Measurements from ENCODE around the gene TEAD1.

Gene TEAD1

DNA sequence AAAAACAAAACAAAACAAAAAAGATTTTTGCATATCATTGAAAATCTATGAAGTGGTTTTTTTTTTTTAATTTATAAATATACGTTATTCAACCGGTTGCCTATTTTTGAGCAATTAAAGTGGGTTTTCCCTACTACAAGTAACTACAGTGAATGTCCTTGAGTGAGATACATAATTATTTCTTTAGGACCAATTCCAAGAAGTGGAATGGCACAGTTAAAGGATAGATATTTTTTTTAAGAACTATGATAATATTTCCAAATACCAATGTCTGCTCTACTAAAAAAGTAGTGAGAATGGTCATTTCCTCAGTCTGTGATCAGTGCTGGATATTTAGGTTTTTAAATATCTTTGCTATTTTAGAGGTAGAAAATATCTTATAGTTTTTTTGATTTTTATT, 118.8 kb downstream of the TEAD1 start:
- no peak for DNase-seq

DNA sequence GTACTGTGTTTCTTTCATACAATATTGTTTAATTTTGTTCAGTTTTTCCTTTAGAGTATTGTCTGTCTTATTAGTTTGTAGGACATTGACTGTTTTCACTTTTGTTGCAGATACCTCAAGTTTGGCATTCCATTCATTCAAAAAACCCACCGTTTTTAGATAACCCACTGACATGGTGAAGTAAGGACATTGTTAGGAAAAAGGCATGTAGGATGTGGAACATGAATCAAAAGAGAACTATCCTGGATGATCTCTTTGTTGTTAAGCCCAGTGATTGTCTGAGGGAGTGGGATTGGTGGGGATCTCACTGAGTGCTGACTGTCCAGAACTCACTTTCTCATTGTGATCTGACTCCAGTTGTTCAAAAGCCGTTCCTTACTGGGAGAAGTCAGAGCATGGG, 119.3 kb downstream of the TEAD1 start:
- no peak for DNase-seq

DNA sequence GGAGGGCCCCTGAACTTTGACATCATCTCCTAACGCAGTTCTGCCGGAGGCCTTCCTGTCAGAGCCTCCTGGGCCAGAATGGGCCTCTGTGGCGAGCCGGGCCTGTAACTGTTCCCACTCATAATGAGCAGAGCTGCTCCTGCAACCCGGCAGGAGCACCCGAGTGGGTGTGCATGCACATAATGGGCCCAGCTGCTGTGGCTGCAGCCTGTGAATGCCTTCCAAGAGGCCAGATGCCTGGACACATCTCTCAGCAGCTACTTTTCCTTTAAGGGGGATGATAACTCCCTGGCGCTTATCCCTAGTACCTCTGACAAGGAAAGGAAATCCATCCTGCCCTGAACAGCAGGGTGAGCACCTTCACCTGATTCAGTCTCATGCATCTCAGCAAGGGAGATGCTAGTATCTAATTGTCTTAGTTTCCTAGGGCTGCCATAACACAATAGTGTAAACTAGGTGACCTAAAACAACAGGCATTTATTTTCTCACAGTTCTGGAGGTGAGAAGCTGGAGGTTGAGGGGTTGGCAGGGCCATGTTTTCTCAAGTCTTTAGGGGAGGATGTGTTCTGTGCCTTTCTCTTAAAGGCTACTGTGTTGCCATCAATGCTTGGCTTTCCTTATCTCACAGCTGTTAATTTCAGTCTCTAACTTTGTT, 120.5 kb downstream of the TEAD1 start:
- no peak for DNase-seq

DNA sequence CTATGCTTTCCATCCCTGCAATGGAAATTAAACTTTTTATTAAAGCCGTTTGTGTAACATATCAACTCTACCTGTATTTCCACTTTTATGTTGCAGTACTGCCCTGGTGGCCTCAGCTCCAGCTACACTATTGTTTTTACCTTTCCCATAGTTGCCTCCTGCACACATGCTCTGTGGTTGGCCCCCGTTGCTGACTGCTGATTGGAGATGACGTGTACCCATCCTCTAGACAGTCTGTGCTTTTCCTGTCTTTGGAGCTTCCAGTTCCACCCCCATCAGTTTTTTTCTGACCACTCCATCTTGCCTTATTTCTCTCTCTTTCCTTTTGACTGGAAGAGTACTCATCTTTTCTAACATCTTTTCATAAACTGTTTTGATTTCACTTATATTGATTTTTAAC, 123.8 kb downstream of the TEAD1 start:
- DNase-seq, result no peak

DNA sequence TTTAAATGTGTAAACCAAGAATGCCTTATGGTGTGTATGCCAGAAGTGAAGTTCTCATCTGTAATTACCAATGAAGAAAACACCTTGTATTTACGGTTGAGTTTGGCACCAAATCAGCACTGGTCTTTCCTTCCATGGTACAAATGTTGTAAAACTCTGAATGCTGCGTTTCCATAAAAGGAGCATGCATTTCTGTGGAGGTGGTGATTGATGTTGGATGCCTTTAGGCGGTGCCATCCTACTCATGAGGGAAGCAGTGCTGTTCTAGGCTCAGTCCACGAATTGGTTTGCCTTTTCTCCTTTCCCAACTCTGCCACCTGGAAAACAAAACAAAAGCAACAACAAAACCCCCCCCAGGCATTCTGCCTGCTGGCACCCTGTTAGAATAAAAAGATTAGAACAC, 124.4 kb downstream of the TEAD1 start:
- DNase-seq, result no peak

DNA sequence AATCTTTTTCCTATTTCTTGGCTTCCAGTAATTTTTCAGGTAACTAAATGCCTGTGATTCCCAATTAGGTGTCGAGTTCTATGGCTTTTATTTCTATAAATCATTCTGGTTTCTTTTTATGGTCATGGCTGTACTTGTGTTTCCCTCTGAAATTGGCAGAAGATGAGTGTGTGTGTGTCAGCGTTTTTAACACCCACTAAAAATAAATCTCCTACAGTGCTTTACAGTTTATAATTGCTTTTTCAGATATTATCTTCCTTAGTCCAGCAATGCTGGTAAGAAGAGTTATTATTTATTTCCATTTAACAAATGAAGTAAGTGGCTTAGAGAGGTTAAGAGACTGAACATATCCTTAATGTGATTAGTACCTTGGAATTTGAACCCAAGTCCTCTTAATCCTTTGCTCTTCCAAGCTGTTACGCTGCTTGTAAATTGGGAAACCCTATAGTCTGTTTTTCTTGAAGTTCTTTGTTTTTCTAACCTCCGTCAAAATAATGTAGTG, 125.2 kb downstream of the TEAD1 start:
- no peak for DNase-seq

DNA sequence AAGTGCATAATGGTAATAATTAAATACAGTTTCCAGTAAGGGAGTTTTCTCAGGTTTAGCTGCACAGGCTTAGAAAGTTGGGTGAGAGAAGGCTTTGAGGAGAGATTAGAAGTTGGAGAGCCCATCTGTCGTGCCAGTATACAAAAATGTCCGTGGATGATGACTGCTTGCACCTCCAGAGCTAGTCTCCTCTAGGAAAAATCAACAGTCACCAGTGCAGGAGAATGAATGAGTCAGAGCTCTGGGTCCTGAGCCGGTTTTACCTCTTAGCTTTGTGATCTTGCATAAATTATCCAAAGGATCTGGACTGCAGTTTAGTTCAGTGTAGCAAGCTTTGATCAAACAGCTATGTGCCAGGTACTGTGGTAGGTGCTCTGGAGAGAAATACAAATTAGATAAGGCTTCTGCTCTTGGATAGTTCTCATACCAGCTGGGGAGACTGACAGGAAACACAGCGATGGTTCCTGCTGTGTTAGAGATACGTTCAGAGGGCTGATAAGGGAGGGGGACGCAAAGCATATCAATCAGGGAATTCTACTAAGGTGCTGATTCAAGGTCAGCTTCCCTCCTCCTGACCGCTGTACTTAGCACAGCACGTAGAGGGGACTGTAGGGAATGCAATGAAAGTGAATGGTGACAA, 125.9 kb downstream of the TEAD1 start:
- DNase-seq, result no peak

DNA sequence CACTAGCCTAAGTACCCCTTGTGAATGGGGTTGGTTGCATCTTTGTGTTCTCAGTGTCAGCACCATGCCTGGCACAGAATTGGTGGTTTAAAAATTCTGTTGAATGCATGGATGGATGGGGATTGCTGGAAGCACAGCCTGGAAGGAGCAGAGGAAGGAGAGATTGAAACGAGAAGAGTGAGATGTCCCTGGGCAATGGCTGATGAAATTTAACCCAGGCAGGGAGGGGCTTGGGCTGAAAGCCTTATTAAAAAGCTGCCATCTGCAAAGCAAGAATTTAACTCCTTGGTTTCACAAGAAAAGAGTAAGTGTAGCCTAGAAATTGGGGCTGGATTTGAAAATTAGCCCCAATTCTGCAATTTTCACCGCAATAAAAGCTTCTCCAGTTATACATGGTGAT, 126.7 kb downstream of the TEAD1 start:
- no peak for DNase-seq

DNA sequence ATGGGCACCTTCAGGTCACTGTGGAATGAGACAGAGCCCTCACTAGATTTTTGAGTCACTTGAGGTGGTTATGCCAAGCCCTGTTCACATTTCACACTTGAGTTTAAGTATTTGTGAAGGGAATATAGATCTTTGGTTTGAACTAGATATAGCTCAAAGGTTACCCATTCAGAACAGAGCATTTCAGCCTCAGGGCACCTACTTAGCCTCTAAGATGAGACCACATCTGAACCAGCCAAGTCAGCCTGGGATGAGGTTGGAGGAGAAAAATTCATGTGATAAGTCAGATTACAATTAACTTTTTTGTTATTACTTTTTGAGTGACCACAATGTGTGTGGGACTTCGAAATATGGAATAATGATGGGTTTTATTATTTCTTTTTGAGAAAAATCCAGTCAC, 127.8 kb downstream of the TEAD1 start:
- no peak for DNase-seq

DNA sequence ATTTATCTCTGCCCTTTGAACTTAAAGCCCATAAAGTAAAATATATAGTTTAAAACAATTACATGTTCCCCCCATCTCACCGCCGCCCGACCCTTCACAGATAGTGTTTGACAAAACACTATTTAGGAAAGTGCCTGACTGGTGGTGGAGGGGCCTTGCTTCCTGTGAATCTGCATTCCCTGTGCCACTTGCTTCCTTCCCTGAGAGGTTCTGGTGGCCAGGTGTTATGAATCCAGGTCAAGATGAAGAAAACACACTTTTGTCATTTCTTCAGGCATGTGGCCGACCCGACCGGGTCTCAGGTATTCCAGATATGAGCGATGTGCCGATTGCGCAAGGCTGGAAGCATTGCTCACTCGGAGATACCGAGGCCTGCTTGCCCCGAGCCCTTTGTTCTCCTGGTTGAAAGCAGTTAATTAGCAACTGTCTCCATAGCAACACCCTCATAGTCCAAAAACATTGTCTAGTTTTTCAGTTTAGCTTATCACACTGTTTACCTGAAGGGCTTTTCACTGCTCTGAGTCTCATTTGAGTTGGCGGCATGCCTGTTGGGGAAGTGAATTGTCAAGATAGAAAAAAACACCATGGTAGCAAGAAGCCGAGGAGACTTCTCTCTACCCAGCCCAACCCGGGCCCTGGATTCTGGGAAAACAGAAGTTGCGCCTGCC, 128.3 kb downstream of the TEAD1 start:
- peak; percentile 82 to 88 for DNase-seq

DNA sequence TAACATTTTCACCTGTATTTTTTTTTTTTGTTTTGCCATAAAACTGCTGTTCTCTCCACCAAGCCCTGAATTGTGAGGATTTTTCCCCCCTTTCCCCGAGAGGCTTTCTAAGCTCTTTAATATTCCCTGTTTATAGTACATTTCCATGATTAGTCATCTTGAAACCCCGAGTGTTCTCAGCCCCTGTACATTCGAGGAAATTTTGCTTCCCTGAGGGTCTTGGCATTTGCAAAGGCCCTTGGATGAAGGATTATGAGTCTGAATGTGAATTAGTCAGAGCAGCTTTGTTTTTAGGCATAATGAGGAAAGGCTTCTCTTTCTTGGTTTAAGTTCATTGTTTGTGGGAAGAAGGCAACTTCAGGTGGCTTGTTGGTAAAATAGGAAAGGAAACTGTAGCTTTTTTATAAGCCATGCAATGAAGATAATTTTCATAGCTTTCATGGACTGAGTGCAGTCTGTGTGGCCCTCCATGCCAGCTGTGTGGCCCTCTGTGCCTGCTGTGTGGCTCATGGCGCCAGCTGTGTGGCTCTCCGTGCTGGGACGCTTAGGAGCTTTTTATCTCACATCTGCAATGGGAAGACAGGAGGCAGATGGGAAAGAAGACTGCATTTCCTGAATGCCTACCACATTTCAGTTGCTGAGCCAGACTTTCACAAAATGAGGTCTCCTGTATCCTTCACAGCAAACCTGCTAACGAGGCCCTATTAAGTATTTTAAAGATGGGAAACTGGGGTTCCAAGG, 129.0 kb downstream of the TEAD1 start:
- no peak for DNase-seq

DNA sequence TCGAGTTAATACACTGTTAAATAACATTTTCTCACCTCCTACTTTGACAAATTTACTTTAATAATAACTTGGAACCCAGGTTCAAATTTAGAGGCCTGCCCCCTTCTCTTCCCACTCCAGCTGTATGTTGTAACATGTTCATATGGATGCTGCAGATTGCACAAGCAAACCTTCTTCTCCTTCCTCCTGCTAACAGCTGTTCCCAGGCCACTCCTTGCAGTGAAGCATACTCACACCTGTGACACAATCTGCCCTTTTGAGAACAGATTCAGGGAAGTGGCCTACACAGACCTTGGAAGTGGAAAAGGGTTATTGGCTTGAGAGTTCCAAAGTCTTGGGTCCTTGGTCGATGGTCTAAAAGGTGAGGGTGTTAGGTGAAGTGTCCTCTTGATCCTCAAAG, 131.9 kb downstream of the TEAD1 start:
- DNase-seq, result no peak

DNA sequence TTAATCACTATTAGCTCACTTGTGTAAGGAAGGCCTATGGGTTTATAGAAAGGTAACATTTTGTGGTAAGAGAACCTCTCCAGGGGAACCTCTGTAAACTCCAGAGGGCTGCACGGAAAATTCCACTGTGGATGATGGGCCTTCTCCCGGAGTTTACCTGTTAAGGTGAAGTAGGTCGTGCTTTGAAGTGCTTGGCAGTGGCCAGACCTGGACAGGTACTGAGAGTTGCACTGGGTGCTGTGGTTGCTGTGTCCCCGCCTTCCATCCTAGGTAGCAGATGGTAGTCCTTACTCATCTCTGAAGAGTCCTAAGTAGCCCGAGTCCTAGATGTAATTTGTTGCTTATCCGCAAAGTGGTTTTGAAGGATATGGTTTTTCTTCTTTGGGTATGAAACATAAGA, 133.4 kb downstream of the TEAD1 start:
- DNase-seq, result no peak

DNA sequence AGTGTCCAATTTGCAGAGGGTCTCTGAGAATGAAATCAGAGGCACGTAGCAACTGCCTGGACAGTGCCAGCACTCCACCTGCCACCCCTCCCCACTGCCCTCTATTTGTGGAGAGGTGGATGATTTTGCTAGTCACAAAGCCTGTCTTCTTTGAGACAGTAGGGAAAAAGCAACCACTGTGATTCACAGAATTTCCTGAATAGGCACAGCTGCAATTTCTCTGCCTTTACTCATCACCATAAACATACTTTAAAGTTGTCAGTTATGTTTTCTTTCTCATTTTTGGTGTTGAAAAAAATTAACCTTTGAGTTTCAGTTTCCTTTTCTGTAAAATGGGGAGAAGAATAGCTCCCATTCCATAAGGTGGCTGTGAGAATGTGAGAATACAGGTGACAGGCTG, 134.3 kb downstream of the TEAD1 start:
- DNase-seq, result no peak

DNA sequence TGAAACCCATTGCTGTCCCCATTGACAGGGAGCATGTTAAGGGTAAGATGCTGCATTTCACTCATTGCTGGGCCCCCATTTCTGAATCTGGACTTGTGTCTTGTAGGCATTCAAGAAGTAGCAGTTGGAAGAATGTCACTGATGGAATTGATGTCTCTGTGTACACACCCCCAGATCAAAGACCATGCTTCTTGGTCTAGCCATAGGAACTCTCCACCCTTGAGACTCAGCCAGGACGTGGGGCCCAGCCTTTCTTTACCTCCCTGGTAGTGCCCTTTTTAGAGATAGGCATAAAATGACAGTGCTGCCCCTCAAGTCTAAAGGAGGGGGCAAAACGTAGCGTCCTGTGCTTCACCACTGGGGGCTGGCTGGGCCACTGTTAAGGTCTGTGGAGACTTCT, 135.1 kb downstream of the TEAD1 start:
- no peak for DNase-seq

DNA sequence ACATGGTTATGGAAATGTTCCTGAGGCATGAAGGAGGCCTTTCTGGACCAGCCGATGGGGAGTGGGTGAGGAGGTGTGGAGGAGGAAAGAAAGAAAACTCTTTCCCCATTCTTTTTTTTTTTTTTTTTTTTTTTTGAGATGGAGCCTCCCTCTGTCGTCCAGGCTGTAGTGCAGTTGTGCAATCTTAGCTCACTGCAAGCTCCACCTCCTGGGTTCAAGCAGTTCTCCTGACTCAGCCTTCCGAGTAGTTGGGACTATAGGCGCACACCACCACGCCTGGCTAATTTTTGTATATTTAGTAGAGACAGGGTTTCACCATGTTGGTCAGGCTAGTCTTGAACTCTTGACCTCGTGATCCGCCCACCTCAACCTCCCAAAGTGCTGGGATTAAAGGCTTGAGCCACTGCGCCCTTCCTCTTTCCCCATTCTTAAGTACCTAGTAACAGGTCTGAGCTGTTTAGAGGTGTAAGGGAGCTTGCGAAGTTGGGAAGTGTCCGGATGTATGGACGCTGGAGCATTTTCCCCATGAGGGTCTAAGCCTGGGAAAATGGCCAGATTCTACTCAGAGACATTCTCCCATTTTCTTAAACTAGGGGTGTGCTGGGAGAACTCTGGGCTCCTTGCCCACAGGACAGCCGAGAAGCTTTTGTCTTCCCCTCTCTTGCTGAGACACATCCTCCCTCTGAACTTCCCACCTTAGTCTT, 135.8 kb downstream of the TEAD1 start:
- no peak for DNase-seq

DNA sequence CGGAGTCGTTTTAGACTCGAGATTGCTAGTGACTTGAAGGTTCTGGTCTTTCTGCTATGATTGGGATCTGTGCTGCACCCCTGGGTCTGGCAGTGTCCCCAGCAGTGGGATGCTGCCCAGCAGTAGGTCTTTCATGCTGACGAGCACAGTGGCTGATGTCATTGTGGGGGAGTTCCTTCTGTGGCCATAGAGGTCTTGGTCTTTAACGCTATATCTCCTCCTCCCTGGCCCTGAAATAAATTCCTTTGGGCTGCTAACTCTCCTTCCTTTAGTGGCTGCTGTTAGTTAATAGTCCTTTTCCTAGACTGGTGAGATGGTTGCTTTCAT, 136.3 kb downstream of the TEAD1 start:
- no peak for DNase-seq

DNA sequence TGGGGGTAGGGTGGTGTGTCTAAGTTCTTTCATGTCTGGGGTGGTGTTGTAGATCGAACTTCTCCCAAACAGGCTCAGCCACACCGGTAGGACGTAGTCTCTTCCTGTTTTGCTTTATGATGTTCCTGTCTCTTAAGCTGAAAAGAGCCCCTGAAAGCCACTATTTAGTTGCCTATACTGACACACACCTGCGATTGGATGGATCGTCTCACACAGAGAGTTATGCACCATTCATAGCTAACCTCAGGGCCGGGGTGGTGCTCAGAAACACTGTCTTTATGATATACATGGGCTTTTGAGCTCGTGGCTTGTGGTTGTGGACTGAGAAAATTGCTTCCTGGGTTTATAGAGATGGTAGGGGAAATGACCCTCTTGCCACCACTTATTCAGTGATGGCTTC, 137.6 kb downstream of the TEAD1 start:
- no peak for DNase-seq

DNA sequence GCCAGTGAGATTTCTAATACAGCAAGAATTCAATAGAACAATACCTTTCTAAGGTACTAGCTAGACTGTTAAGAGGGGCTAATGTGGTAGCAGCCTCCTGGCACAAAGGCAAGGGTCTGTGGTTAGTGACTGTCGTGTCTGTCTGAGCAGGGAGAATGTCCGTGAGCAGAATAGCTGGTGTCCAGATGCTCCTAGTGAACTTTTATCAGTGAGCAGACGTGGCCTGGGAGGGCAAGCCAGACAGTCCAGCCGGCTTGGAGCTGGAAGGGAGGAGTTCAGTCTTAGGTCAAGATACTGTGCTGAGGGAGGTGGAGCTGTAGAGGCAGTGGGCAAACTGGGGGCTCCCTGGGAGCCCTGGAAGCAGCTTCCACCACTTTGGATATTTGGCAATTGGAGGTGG, 138.6 kb downstream of the TEAD1 start:
- DNase-seq, result no peak

DNA sequence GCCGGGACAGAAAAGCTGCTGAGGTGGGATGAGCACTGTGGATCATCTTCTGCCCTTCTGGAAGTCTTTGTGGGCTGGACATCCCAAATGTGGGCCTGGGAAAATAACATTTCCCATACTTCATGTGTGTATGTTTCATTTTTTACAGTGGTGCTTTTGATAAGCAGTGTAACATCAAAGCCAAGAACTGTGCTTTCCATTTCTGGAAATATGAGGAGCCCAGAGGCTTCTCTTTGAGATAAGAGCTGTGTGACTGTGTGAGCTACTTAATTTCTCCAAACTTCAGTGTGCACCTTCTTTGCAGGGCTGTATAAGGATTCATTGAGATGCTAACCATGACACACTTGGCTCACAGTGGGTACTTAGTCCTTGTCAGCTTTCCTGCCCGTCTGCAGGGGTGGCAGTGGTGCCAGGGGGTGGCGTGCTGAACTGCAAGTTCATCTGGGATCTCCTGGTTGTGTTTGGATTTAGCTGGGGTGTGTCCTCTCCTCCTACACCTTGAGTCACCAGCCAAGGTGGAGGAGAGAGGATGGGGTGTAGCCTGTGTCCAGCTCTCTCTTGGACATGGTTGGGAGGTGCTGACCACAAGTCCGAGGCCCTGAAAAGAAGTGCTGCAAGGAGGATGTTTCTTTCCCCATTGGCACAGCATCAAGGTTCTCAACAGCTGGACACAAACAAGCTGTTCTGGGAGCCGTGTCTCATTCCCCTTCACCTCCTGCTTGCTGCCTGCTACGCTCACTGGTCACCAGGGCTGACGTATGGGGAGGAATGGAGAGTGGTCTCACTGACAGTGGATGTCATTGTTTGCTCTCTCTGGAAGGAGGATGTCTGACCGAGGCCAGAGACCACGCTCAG, 139.4 kb downstream of the TEAD1 start:
- DNase-seq, result no peak

DNA sequence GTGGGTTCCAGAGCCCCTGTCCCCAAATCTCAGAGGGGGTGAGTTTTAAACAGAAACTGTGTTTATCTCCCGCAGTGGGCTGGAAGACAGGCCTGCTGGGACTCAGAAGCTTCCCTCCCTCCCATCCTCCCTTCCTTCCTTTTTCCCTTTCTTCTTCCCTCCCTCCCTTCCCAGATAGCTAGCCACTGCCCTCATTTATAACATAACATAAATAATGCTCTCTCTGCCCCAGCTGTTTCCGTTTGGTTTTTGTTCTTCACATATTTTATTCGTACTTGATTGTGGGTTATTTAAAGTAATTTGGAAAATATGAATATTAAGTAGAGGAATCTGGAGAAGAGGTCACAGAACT, 140.9 kb downstream of the TEAD1 start:
- DNase-seq, result no peak

DNA sequence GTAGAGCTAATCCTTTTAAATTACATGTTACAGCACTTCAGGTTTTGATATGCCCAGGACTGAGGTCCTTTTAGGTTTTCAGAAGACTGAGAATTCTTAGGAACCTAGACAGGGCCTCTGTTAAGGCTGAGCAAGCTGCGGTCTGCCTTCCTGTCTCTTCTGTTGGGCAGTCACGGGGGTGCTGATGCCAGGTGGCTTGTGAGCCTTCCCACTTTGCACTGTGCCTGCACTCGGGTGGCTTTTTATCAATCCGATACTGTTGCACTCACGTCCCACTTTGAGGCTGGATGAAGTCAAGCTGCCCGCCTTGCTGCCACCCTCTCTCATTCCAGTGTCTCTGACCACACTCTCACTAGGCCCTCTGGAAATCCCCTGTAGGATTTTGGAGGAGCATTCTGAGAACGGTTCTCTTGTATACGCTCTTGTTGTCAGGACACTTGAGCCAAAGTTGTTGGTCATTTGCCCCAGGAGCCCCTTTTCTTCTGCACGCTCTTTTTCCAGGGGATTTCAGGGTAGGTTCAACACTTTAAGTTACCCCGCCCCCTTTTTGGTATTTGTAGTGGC, 141.8 kb downstream of the TEAD1 start:
- no peak for DNase-seq

Measured in NCI-H187 (cell line).